ENCODE measurements around the gene NACAD. TPM values are rescaled to one million over a fixed set of nuclear protein-coding genes. Genes with fewer than 3 reads are reported as not detected.

Gene NACAD
- total RNA-seq, 1 donor from 2014 or later: 21.6 TPM

GRCh38 chr7:45076946-45077345 lies 11.8 kb downstream of the NACAD start:
- no peaks in the 10 kb centered on the region for H3K36me3 ChIP-seq (ENCODE audit: insufficient read depth, low read length)
- no peak overlapping the region for H3K4me2 ChIP-seq (ENCODE audit: low read length)

GRCh38 chr7:45075871-45076796 lies 12.6 kb downstream of the NACAD start:
- Histone ChIP-seq H2AFZ (ENCODE audit: low read depth, low read length) (no peak overlapping the region), H3K27me3 (ENCODE audit: insufficient read depth, low read length) (no peaks in the 10 kb centered on the region)
- no peak overlapping the region for H3K4me3 Mint-ChIP-seq (ENCODE audit: unreplicated experiment)

More at GRCh38 chr7:45076946-45077345, 11.8 kb downstream of the NACAD start:
- Mint-ChIP-seq H3K4me3 (ENCODE audit: unreplicated experiment) (no peak overlapping the region), H3K27me3 (ENCODE audit: low read depth, unreplicated experiment) (no peaks in the 10 kb centered on the region), H3K27ac (ENCODE audit: unreplicated experiment) (no peak overlapping the region), H3K9me3 (ENCODE audit: unreplicated experiment) (no peaks in the 10 kb centered on the region), H3K4me1 (ENCODE audit: low read depth, unreplicated experiment) (peaks cover 18% of the 10 kb centered on the region), H3K36me3 (ENCODE audit: low read depth, unreplicated experiment) (peaks cover 22% of the 10 kb centered on the region)
- FAIRE-seq (no peak), DNase-seq (ENCODE audit: low read depth) (no peak)
- no peaks in the 10 kb centered on the region for H3K9me3 ChIP-seq (ENCODE audit: insufficient read depth, low read depth, low read length)
- no peak overlapping the region for H2AFZ ChIP-seq (ENCODE audit: low read depth, low read length)
- no peaks in the 10 kb centered on the region for H3K4me1 ChIP-seq (ENCODE audit: insufficient read depth, low read length)
- no peak overlapping the region for H3K27ac ChIP-seq (ENCODE audit: low read depth, low read length)
- H4K20me1 ChIP-seq (ENCODE audit: insufficient read depth, low read length): peaks cover 21% of the 10 kb centered on the region
- no peak overlapping the region for H3K4me3 ChIP-seq (ENCODE audit: insufficient read depth, low read depth, low read length)
- no peak for TF ChIP-seq EZH2 (IDR thresholded peaks at IDR 0.05; ENCODE audit: insufficient read depth, low read length)
- TF ChIP-seq CTCF (IDR thresholded peaks at IDR 0.05; ENCODE audit: insufficient read depth, low read depth, low read length): no peak
- no peak overlapping the region for H3K9ac ChIP-seq (ENCODE audit: low read length)
- no peaks in the 10 kb centered on the region for H3K79me2 ChIP-seq (ENCODE audit: insufficient read depth, low read length)
- H3K27me3 ChIP-seq (ENCODE audit: insufficient read depth, low read length): no peaks in the 10 kb centered on the region

More at GRCh38 chr7:45075871-45076796, 12.6 kb downstream of the NACAD start:
- H3K4me3 ChIP-seq (ENCODE audit: insufficient read depth, low read depth, low read length): no peak overlapping the region
- Mint-ChIP-seq H3K27ac (ENCODE audit: unreplicated experiment) (no peak overlapping the region), H3K4me1 (ENCODE audit: low read depth, unreplicated experiment) (peaks cover 18% of the 10 kb centered on the region), H3K27me3 (ENCODE audit: low read depth, unreplicated experiment) (no peaks in the 10 kb centered on the region), H3K36me3 (ENCODE audit: low read depth, unreplicated experiment) (peaks cover 22% of the 10 kb centered on the region), H3K9me3 (ENCODE audit: unreplicated experiment) (no peaks in the 10 kb centered on the region)
- H3K9ac ChIP-seq (ENCODE audit: low read length): no peak overlapping the region
- H3K9me3 ChIP-seq (ENCODE audit: insufficient read depth, low read depth, low read length): no peaks in the 10 kb centered on the region
- H3K36me3 ChIP-seq (ENCODE audit: insufficient read depth, low read length): peaks cover 4% of the 10 kb centered on the region
- H3K4me1 ChIP-seq (ENCODE audit: insufficient read depth, low read length): no peaks in the 10 kb centered on the region
- no peak for TF ChIP-seq CTCF (IDR thresholded peaks at IDR 0.05; ENCODE audit: insufficient read depth, low read depth, low read length)
- TF ChIP-seq EZH2 (IDR thresholded peaks at IDR 0.05; ENCODE audit: insufficient read depth, low read length): no peak
- H3K79me2 ChIP-seq (ENCODE audit: insufficient read depth, low read length): no peaks in the 10 kb centered on the region
- H4K20me1 ChIP-seq (ENCODE audit: insufficient read depth, low read length): peaks cover 26% of the 10 kb centered on the region
- H3K4me2 ChIP-seq (ENCODE audit: low read length): no peak overlapping the region
- DNase-seq (ENCODE audit: low read depth): no peak
- no peak for FAIRE-seq
- no peak overlapping the region for H3K27ac ChIP-seq (ENCODE audit: low read depth, low read length)

Data from astrocyte (in vitro differentiated cells and primary cell).